Left kidney (tissue), 2 donors: Measurements from ENCODE around the gene PPP1R37. TPM values are rescaled to one million over a fixed set of nuclear protein-coding genes. Genes with fewer than 3 reads are reported as not detected.
"Not testable (repeated sequence)": the region's sequence is repeated elsewhere in the genome, so short reads cannot be mapped to it uniquely, and the experiment has no call there.

ENCODE experiments used
- DNase-seq: peaks from one replicate; pipeline ENCODE4 v3.0.0-alpha.2; 2013
- polyA plus RNA-seq: library from polyadenylated mRNA; unstranded; fragments of 120-200 nt; gene quantifications from one replicate; pipeline ENCODE4 v1.2.1, GENCODE V29; 2013; ENCODE audit not compliant: insufficient read length

The PPP1R37 gene
- polyA plus RNA-seq, 1 donor = 23.6 TPM

GRCh38 chr19:45095496-45096413 is 2.8 kb downstream of the PPP1R37 start:
- DNase-seq = no peak

GRCh38 chr19:45096700-45097099 is 3.7 kb downstream of the PPP1R37 start:
- no peak for DNase-seq

- no peak for DNase-seq
These were observed 4.4 kb downstream of the PPP1R37 start for GRCh38 chr19:45097450-45097775.

- DNase-seq = no peak
These were observed 5.0 kb downstream of the PPP1R37 start for GRCh38 chr19:45097776-45098520.

GRCh38 chr19:45098521-45099466 is 5.8 kb downstream of the PPP1R37 start:
- DNase-seq = no peak

GRCh38 chr19:45099467-45100191 is 6.7 kb downstream of the PPP1R37 start:
- no peak for DNase-seq

- no peak for DNase-seq
These were observed 7.2 kb downstream of the PPP1R37 start for GRCh38 chr19:45100201-45100600.

- DNase-seq = peak; percentile 22
These were observed 7.9 kb downstream of the PPP1R37 start for GRCh38 chr19:45100846-45101252.

- DNase-seq = no peak
These were observed 8.8 kb downstream of the PPP1R37 start for GRCh38 chr19:45101806-45102205.

GRCh38 chr19:45102481-45102880 is 9.5 kb downstream of the PPP1R37 start:
- DNase-seq = no peak

GRCh38 chr19:45103156-45103507 is 10.2 kb downstream of the PPP1R37 start:
- peak; percentile 33 for DNase-seq

- DNase-seq = peak; percentile 53
These were observed 10.7 kb downstream of the PPP1R37 start for GRCh38 chr19:45103508-45104319.

GRCh38 chr19:45104658-45105349 is 11.8 kb downstream of the PPP1R37 start:
- DNase-seq = no peak

- DNase-seq = not testable (repeated sequence)
These were observed 13.4 kb downstream of the PPP1R37 start for GRCh38 chr19:45106363-45106762.

GRCh38 chr19:45107621-45108150 is 14.7 kb downstream of the PPP1R37 start:
- no peak for DNase-seq

- DNase-seq = no peak
These were observed 17.9 kb downstream of the PPP1R37 start for GRCh38 chr19:45110851-45111266.

GRCh38 chr19:45112111-45112827 is 19.3 kb downstream of the PPP1R37 start:
- no peak for DNase-seq

GRCh38 chr19:45113628-45114027 is 20.6 kb downstream of the PPP1R37 start:
- DNase-seq = no peak

GRCh38 chr19:45114116-45114515 is 21.1 kb downstream of the PPP1R37 start:
- no peak for DNase-seq
